GM12891 (cell line): ENCODE measurements around the gene SERTM1. TPM values are rescaled to one million over a fixed set of nuclear protein-coding genes. Genes with fewer than 3 reads are reported as not detected.

ENCODE experiments used
- DNase-seq: peaks from one replicate; pipeline ENCODE4 v3.0.0; 2011; ENCODE audit warnings: low spot score; ENCODE audit not compliant: insufficient read length
- FAIRE-seq: peaks from 2 replicates; lab custom pipeline; 2011; peaks lifted over from hg19 to GRCh38; lab: Jason Lieb, UNC
- PAX5 ChIP-seq: IDR thresholded peaks from 2 replicates; pipeline ENCODE4 v1.6.1; 2011; ENCODE audit warnings: low read length, moderate library complexity, mild to moderate bottlenecking; ENCODE audit not compliant: insufficient read depth, severe bottlenecking
- POLR2A ChIP-seq: IDR thresholded peaks from 2 replicates; pipeline ENCODE4 v1.6.1; 2011; ENCODE audit warnings: low read depth, low read length, control low read depth
- POLR2AphosphoS5 ChIP-seq: IDR thresholded peaks from 2 replicates; pipeline ENCODE4 v1.6.1; 2011; ENCODE audit warnings: low read depth, low read length, control low read depth
- POU2F2 ChIP-seq: IDR thresholded peaks from 2 replicates; pipeline ENCODE4 v1.6.1; 2011; ENCODE audit warnings: low read depth, mild to moderate bottlenecking, control low read depth, low read length, moderate library complexity
- SPI1 ChIP-seq: IDR thresholded peaks from 2 replicates; pipeline ENCODE4 v1.6.1; 2011; ENCODE audit warnings: low read depth, low read length, control low read depth
- TAF1 ChIP-seq: IDR thresholded peaks from 2 replicates; pipeline ENCODE4 v1.6.1; 2011; ENCODE audit warnings: low read depth, low read length, control low read depth
- polyA plus RNA-seq: library from polyadenylated mRNA; unstranded; fragments of >200 nt; gene quantifications from one replicate; pipeline ENCODE4 v1.2.1, GENCODE V29; 2012; ENCODE audit warnings: low read depth, missing spikeins, inconsistent platforms; ENCODE audit not compliant: missing spikeins

SERTM1 gene
- not detected for polyA plus RNA-seq

GRCh38 chr13:36673838-36674326 lies at the start of gene SERTM1:
SERTM1 (plus strand) TSS chr13:36674020; CDS start chr13:36695079, 21,059 bp downstream.
- DNase-seq: no peak
- TF ChIP-seq TAF1 (no peak), PAX5 (no peak), POLR2AphosphoS5 (no peak), SPI1 (no peak), POLR2A (no peak), POU2F2 (no peak)
- no peak for FAIRE-seq

DNA sequence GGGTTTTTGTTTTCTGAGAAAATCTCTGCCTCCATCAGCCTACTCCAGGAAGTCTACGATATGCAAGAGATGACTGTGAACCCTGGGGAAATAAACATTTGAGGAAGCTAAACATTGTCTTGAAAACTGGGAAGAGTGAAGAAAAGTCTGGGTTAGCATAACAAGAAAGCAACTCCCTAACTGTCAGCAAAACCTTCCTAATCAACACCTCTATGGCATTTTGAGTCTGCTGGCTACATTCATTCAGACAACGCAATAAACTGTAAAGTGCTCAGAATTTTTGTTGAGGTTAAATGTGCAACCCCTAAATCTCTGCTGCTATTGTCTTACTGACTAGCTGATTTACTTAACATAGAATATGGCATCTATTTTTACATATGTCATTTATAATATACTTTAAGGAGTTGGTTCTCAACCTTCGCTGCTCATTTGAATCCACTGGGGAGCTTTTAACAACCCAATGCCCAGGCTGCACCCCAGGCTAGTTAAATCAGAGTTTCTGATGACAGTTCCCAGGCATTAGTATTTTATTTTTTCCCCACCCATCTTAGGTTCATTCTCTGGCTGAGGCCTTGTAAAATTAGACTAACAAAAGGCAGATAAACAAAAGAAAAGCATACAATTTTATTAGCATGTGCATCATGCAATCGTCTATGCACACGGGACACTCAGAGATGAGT lies 45.3 kb upstream of the SERTM1 start:
- no peak for TF ChIP-seq SPI1
- no peak for TF ChIP-seq POLR2AphosphoS5
- TF ChIP-seq TAF1: no peak
- TF ChIP-seq POU2F2: no peak
- TF ChIP-seq POLR2A: no peak
- TF ChIP-seq PAX5: no peak
- DNase-seq (no peak), FAIRE-seq (no peak)

DNA sequence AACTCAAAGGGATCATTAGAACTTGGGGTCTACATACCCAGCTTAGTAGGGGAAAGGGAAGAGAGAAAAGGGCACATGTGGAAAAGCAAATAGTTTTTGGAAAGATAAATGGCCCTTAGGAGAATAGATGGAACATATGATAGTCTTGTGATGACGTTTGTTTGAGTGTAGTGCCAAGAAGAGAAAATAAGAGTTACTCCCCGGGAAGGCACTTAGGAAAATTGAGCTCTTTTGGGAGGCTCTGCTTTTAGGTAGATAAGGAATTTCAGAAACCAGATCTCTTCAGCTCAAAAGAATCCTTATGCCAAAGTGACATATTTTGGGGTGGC lies 44.8 kb upstream of the SERTM1 start:
- FAIRE-seq: no peak
- no peak for DNase-seq
- TF ChIP-seq POLR2AphosphoS5 (no peak), PAX5 (no peak), TAF1 (no peak), POU2F2 (no peak), SPI1 (no peak), POLR2A (no peak)

DNA sequence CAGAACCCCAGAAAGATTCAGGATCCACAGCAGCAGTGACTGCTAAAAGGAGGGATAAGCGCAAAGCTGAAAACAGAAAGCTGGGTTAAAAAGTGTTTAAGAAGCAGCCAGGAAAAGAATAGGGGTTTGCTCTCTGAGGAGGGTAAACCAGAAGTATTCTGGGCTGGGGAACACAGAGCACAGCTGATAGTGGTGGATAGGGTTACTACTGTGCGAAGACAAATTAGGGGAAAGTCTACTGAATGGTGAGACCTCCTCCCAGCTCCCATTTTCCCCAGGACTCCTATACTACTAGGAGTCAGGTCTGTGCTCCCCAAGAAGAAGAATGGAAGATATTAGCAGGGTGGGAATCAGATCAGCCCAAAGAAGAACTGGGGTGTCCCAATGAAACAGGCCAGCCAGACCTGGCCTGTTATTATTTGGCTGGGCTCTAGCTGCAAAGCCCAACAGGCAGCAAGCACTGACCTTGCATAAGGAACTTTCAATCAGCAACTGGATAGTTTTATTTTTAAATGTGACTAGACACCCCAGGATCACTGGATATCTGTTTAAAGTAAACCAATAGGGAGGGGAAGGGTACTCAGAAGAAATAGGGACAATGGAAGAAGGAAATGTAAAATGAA lies 43.5 kb upstream of the SERTM1 start:
- FAIRE-seq: no peak
- TF ChIP-seq PAX5 (no peak), POLR2A (no peak)

GRCh38 chr13:36639610-36640009 lies 34.2 kb upstream of the SERTM1 start:
- no peak for DNase-seq
- FAIRE-seq: no peak
- no peak for TF ChIP-seq PAX5
- no peak for TF ChIP-seq POU2F2
- TF ChIP-seq SPI1: no peak

More for the DNA sequence above, 43.5 kb upstream of the SERTM1 start:
- DNase-seq: no peak

GRCh38 chr13:36650611-36651010 lies 23.2 kb upstream of the SERTM1 start:
- FAIRE-seq (no peak), DNase-seq (no peak)
- no peak for TF ChIP-seq POU2F2
- TF ChIP-seq PAX5: no peak
- no peak for TF ChIP-seq SPI1
- no peak for TF ChIP-seq POLR2A
- TF ChIP-seq POLR2AphosphoS5: no peak
- no peak for TF ChIP-seq TAF1

- FAIRE-seq: no peak
- TF ChIP-seq POLR2AphosphoS5: no peak
- no peak for TF ChIP-seq TAF1
- TF ChIP-seq POLR2A: no peak
- no peak for TF ChIP-seq POU2F2
- no peak for TF ChIP-seq PAX5
- no peak for TF ChIP-seq SPI1
- DNase-seq: no peak
These were observed 8.2 kb upstream of the SERTM1 start for GRCh38 chr13:36665630-36666029.

DNA sequence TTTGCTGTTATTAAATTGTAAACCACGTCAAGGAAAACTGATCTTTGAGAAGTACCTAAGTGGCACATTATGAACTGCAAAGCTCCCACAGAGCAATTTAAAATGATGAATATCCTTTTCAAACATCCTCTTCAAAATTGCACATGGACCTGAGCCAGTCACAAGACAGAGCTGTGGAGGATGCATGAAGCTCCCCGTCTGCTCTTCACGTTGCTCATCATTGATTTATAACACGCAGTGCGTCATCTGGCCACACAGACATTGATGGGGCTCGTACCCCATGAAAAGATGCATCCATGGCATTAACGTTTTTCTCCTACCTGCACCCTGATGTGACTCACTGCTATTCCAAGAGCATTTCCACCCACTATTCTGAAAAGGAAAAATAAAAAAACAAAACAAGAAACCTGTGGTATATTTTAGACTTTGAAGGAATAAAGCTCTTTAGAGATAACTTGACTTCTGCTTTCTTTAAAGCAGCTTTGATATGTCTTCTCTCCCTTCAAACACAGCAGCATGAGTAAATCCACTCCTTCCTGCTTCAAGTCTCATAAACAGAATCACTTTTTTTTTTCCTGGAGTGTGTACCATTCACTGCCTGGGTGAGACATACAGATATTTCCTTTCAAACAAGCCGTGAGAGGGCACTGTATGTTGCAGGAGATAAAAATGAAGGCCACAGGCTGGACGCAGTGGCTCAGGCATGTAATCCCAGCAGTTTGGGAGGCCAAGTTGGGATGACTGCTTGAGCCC lies 7.2 kb upstream of the SERTM1 start:
- no peak for FAIRE-seq
- DNase-seq: no peak
- TF ChIP-seq TAF1: no peak

DNA sequence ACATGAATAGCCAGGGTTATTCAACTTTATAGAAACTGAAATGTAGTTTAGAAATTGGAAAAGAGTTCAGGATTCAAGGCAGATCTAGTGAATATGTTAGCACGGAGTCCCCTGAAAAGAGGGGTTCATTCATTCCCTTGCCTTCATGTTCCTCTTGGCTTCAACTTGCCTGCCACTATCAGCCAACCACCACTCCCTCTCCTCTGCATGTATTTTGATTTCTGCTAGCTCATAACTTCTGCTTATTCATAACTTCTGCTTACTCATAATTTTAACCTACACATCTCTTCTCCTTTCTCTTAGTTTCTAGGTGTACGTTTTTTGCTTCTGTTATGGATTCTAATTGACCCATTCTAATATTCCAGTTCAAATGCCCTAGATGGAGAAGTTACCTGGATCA lies 5.5 kb upstream of the SERTM1 start:
- no peak for TF ChIP-seq PAX5
- no peak for TF ChIP-seq SPI1
- TF ChIP-seq POU2F2: no peak
- TF ChIP-seq TAF1: no peak
- TF ChIP-seq POLR2A: no peak
- no peak for TF ChIP-seq POLR2AphosphoS5
- FAIRE-seq (no peak), DNase-seq (no peak)

DNA sequence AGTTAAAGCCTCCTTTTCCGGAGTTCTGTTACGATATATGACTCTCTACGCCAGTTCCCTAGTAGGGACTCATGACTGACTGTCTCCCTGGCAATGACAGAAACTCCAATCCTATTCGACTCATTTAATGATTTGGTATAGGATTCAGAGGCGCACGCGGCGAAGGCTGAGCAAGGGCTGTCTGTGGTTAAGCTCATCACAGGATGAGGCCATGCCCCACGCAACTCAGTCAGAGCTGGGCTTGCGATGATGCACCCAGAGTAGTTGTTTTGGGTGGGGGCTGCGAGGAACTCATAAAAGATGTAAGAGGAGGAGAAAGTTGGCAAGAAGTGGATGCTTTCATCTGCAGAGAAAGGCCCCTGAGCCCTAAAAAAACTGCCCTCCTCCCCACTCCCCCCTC lies 468 bp upstream of the SERTM1 start:
- no peak for TF ChIP-seq PAX5
- no peak for TF ChIP-seq POU2F2
- TF ChIP-seq POLR2A: no peak
- no peak for TF ChIP-seq TAF1
- TF ChIP-seq SPI1: no peak
- DNase-seq (no peak), FAIRE-seq (no peak)
